Spleen (tissue), 7 donors: Measurements from ENCODE around the gene GJA4.

Experiments
- CTCF ChIP-seq, 11 experiments: fragments of 200-600 bp in 7 of 11; fragments of 450-650 bp in 4 of 11; sonication (generic) in 4 of 11; IDR thresholded peaks in 8 of 11; conservative IDR thresholded peaks in 3 of 11; 1 replicate in 7 of 11; 2 replicates in 4 of 11; pipeline versions ENCODE4 v1.4.0 to v1.8.0; 2016 to 2021; ENCODE audit warnings: antibody characterized with exemption in 11 of 11, inconsistent platforms in 4 of 11, mild to moderate bottlenecking in 1 of 11
- POLR2A ChIP-seq, 3 donors: fragments of 450-650 bp; IDR thresholded peaks; one replicate each; pipeline ENCODE4 v1.5.1; 2017; ENCODE audit warnings: antibody characterized with exemption in 3 of 3, mild to moderate bottlenecking in 1 of 3
- POLR2AphosphoS5 ChIP-seq, 3 donors: sonication (generic); formaldehyde crosslinking; IDR thresholded peaks; one replicate each; pipeline ENCODE4 v1.5.1; 2017; ENCODE audit warnings: antibody characterized with exemption in 3 of 3
- donor health status: DM: no; HTN: no; CAD: no; lungs with moderate emphysema.
- donor health status: DM: no; HTN: no; CAD: no.
- donor health status: DM: no; HTN: no; CAD: no.

GRCh38 chr1:34785875-34786470 is 6.8 kb upstream of the GJA4 start:
- TF ChIP-seq CTCF (IDR thresholded peaks at IDR 0.05 in 8 of 11, conservative IDR thresholded peaks at IDR 0.05 in 3 of 11) (no peak), POLR2AphosphoS5 (IDR thresholded peaks at IDR 0.05) (no peak), POLR2A (IDR thresholded peaks at IDR 0.05) (no peak)
